Natural killer cell (primary cell): ENCODE measurements around the gene FAM47A. TPM values are rescaled to one million over a fixed set of nuclear protein-coding genes. Genes with fewer than 3 reads are reported as not detected.

Experiments
- ATAC-seq, 3 donors: fragments of 150-1000 bp in 2 of 3; fragments of 200-7000 bp in 1 of 3; cut with Tn5 transposase; 1 replicate in 1 of 3; 2 replicates in 2 of 3; pipeline ENCODE4 v1.10.0; 2021; ENCODE audit warnings: mild to moderate bottlenecking in 2 of 3, moderate library complexity in 2 of 3
- DNase-seq, 2 donors: peaks; one replicate each; pipeline versions ENCODE4 v3.0.0 to v3.0.0-alpha.2; 2013 to 2021; ENCODE audit warnings: mixed read lengths in 1 of 2
- H3K27ac ChIP-seq: one replicate; pipeline ENCODE4 v1.5.1; 2013; ENCODE audit warnings: mild to moderate bottlenecking, low read length
- H3K27me3 ChIP-seq: one replicate; pipeline ENCODE4 v1.6.1; 2013; ENCODE audit warnings: low read length; ENCODE audit not compliant: control insufficient read depth, insufficient read depth
- H3K36me3 ChIP-seq: one replicate; pipeline ENCODE4 v1.6.1; 2013; ENCODE audit warnings: low read length; ENCODE audit not compliant: control insufficient read depth, insufficient read depth
- H3K4me1 ChIP-seq: one replicate; pipeline ENCODE4 v1.6.1; 2013; ENCODE audit warnings: low read length; ENCODE audit not compliant: control insufficient read depth, insufficient read depth
- H3K4me3 ChIP-seq: one replicate; pipeline ENCODE4 v1.5.1; 2013; ENCODE audit warnings: low read length
- H3K9me3 ChIP-seq: one replicate; pipeline ENCODE4 v1.6.1; 2013; ENCODE audit warnings: low read length; ENCODE audit not compliant: control insufficient read depth, insufficient read depth
- H3K27ac Mint-ChIP-seq, 2 donors: one replicate each; pipeline ENCODE4 v1.8.0; 2022; ENCODE audit warnings: mild to moderate bottlenecking in 2 of 2, mixed read lengths in 2 of 2, moderate library complexity in 1 of 2
- H3K27me3 Mint-ChIP-seq, 2 donors: one replicate each; pipeline ENCODE4 v1.8.0; 2022; ENCODE audit warnings: low read depth in 2 of 2, mixed read lengths in 2 of 2
- H3K36me3 Mint-ChIP-seq: one replicate; pipeline ENCODE4 v1.8.0; 2022; ENCODE audit warnings: mixed read lengths
- H3K4me1 Mint-ChIP-seq, 2 donors: one replicate each; pipeline ENCODE4 v1.8.0; 2022; ENCODE audit warnings: mixed read lengths in 2 of 2
- H3K4me3 Mint-ChIP-seq: one replicate; pipeline ENCODE4 v1.8.0; 2022; ENCODE audit warnings: mild to moderate bottlenecking, moderate library complexity, mixed read lengths
- H3K9me3 Mint-ChIP-seq, 2 donors: one replicate each; pipeline ENCODE4 v1.8.0; 2022; ENCODE audit warnings: mixed read lengths in 2 of 2
- CTCF ChIP-seq: fragments of 200-600 bp; IDR thresholded peaks from one replicate; pipeline ENCODE4 v1.8.0; 2022; ENCODE audit warnings: antibody characterized with exemption
- WGBS: methylation state at CpG from one replicate; pipeline ENCODE4 v1.1.7; 2013; ENCODE audit warnings: missing lambda C conversion rate; ENCODE audit not compliant: insufficient coverage; 5-methylcytosine and 5-hydroxymethylcytosine counted together
- intact Hi-C: fragments of 100-400 bp; cut with micrococcal nuclease; formaldehyde crosslinking; loops from one replicate; pipeline ENCODE4 v1.14.2; 2022
- total RNA-seq, 4 donors: library from RNA; stranded (reverse); fragments of 120-200 nt in 1 of 4; gene quantifications; one replicate each; pipeline versions ENCODE4 v1.2.3 to v1.2.4, GENCODE V29; 2013 to 2022

FAM47A gene
- total RNA-seq, 3 donors from 2014 or later (not counting 1 experiment from before 2014, with no cell fraction given), result not detected

- H3K27ac Mint-ChIP-seq, result no peak overlapping the region
- no peak for TF ChIP-seq CTCF
- H3K9me3 ChIP-seq, result no peaks in the 10 kb centered on the region
- H3K27ac ChIP-seq, result no peak overlapping the region
- ATAC-seq, result no peak
- intact Hi-C loops, result no loop called here
- H3K36me3 ChIP-seq, result no peaks in the 10 kb centered on the region
- H3K36me3 Mint-ChIP-seq, result no peaks in the 10 kb centered on the region
- peaks cover 0 to 6% of the 10 kb centered on the region in 2 donors for H3K9me3 Mint-ChIP-seq
- no peaks in the 10 kb centered on the region for H3K4me1 Mint-ChIP-seq
- no peak for DNase-seq
- H3K4me3 Mint-ChIP-seq, result no peak overlapping the region
- no peaks in the 10 kb centered on the region for H3K4me1 ChIP-seq
- no peak overlapping the region for H3K4me3 ChIP-seq
- WGBS, result no CpG with 5 or more reads among the region's 2 CpGs
- no peaks in the 10 kb centered on the region for H3K27me3 Mint-ChIP-seq
- no peaks in the 10 kb centered on the region for H3K27me3 ChIP-seq
Observed at GRCh38 chrX:34119122-34119521, 13.0 kb downstream of the FAM47A start.

- Mint-ChIP-seq H3K9me3 (peaks cover 2 to 8% of the 10 kb centered on the region in 2 donors), H3K4me3 (no peak overlapping the region), H3K27me3 (no peaks in the 10 kb centered on the region), H3K4me1 (no peaks in the 10 kb centered on the region), H3K27ac (no peak overlapping the region), H3K36me3 (no peaks in the 10 kb centered on the region)
- no peak for TF ChIP-seq CTCF
- Histone ChIP-seq H3K36me3 (no peaks in the 10 kb centered on the region), H3K4me1 (no peaks in the 10 kb centered on the region), H3K27ac (no peak overlapping the region), H3K4me3 (no peak overlapping the region), H3K9me3 (no peaks in the 10 kb centered on the region), H3K27me3 (no peaks in the 10 kb centered on the region)
- DNase-seq, result no peak
- intact Hi-C loops, result no loop called here
- no peak for ATAC-seq
- no CpG with 5 or more reads among the region's 1 CpG for WGBS
Observed at GRCh38 chrX:34112459-34112858, 19.7 kb downstream of the FAM47A start.
